Calu3 (cell line): Measurements from ENCODE around the gene TSHZ3. TPM values are rescaled to one million over a fixed set of nuclear protein-coding genes. Genes with fewer than 3 reads are reported as not detected.

ENCODE experiments used
- BruUV-seq: library from RNA; stranded (reverse); fragments of 400-500 nt; replicated peaks from 2 replicates; lab custom pipeline; 2021; lab: Mats Ljungman, UMichigan
- CTCF ChIA-PET: fragments of 300-600 bp; sonication (Branson Sonifier 250); formaldehyde crosslinking; loops from one replicate; lab custom pipeline; 2022; ENCODE audit warnings: antibody characterized with exemption; lab: Charles Lee
- DNase-seq: peaks from one replicate; pipeline ENCODE4 v3.0.0; 2022
- H3K27ac Mint-ChIP-seq: one replicate; pipeline ENCODE4 v1.8.0; 2022; ENCODE audit warnings: mixed read lengths; ENCODE audit not compliant: unreplicated experiment
- H3K27me3 Mint-ChIP-seq: one replicate; pipeline ENCODE4 v1.8.0; 2022; ENCODE audit warnings: mixed read lengths; ENCODE audit not compliant: unreplicated experiment
- H3K36me3 Mint-ChIP-seq: one replicate; pipeline ENCODE4 v1.8.0; 2022; ENCODE audit warnings: mild to moderate bottlenecking, moderate library complexity, mixed read lengths; ENCODE audit not compliant: insufficient read depth, unreplicated experiment
- H3K4me1 Mint-ChIP-seq: one replicate; pipeline ENCODE4 v1.8.0; 2022; ENCODE audit warnings: mild to moderate bottlenecking, low read depth, mixed read lengths; ENCODE audit not compliant: unreplicated experiment
- H3K4me3 Mint-ChIP-seq: one replicate; pipeline ENCODE4 v1.8.0; 2022; ENCODE audit warnings: mild to moderate bottlenecking, low read depth, moderate library complexity, mixed read lengths; ENCODE audit not compliant: unreplicated experiment
- H3K9me3 Mint-ChIP-seq: one replicate; pipeline ENCODE4 v1.8.0; 2022; ENCODE audit warnings: low read depth, mixed read lengths; ENCODE audit not compliant: unreplicated experiment
- CTCF ChIP-seq: fragments of 200-600 bp; IDR thresholded peaks from one replicate; pipeline ENCODE4 v1.8.0; 2022; ENCODE audit warnings: antibody characterized with exemption; ENCODE audit not compliant: unreplicated experiment
- intact Hi-C: fragments of 100-400 bp; cut with micrococcal nuclease; formaldehyde crosslinking; loops from one replicate; pipeline ENCODE4 v1.10.0; 2022; ENCODE audit not compliant: unreplicated experiment
- total RNA-seq: library from RNA; stranded (reverse); gene quantifications from 2 replicates; pipeline ENCODE4 v1.2.3, GENCODE V29; 2022

Gene TSHZ3
- total RNA-seq, 1 experiment from 2014 or later = not detected

- no peak overlapping the region for H3K4me3 Mint-ChIP-seq
- no peak for TF ChIP-seq CTCF
- CTCF ChIA-PET = no interaction called here
- no peak overlapping the region for H3K27ac Mint-ChIP-seq
- no peaks in the 10 kb centered on the region for H3K4me1 Mint-ChIP-seq
- no TSS peak for BruUV-seq
- H3K36me3 Mint-ChIP-seq = no peaks in the 10 kb centered on the region
- intact Hi-C loops = no loop called here
- DNase-seq = no peak
- peaks cover 6% of the 10 kb centered on the region for H3K9me3 Mint-ChIP-seq
- H3K27me3 Mint-ChIP-seq = no peaks in the 10 kb centered on the region
Observed at GRCh38 chr19:31315652-31316051, 33.6 kb downstream of the TSHZ3 start.

- no peak overlapping the region for H3K27ac Mint-ChIP-seq
- H3K36me3 Mint-ChIP-seq = no peaks in the 10 kb centered on the region
- no peak for DNase-seq
- no peak for TF ChIP-seq CTCF
- intact Hi-C loops = no loop called here
- peaks cover 6% of the 10 kb centered on the region for H3K9me3 Mint-ChIP-seq
- H3K4me3 Mint-ChIP-seq = no peak overlapping the region
- CTCF ChIA-PET = no interaction called here
- H3K4me1 Mint-ChIP-seq = no peaks in the 10 kb centered on the region
- BruUV-seq = no TSS peak
- H3K27me3 Mint-ChIP-seq = no peaks in the 10 kb centered on the region
Observed at GRCh38 chr19:31314849-31315629, 34.2 kb downstream of the TSHZ3 start.

- Mint-ChIP-seq H3K4me3 (no peak overlapping the region), H3K36me3 (no peaks in the 10 kb centered on the region), H3K27me3 (no peaks in the 10 kb centered on the region), H3K9me3 (peaks cover 6% of the 10 kb centered on the region), H3K27ac (no peak overlapping the region), H3K4me1 (no peaks in the 10 kb centered on the region)
- intact Hi-C loops = no loop called here
- no peak for TF ChIP-seq CTCF
- BruUV-seq = no TSS peak
- CTCF ChIA-PET = no interaction called here
- DNase-seq = no peak
Observed at GRCh38 chr19:31314156-31314555, 35.1 kb downstream of the TSHZ3 start.

GRCh38 chr19:31313291-31314030, 35.8 kb downstream of the TSHZ3 start:
- no TSS peak for BruUV-seq
- DNase-seq = no peak
- TF ChIP-seq CTCF = no peak
- no peaks in the 10 kb centered on the region for H3K27me3 Mint-ChIP-seq
- no peak overlapping the region for H3K4me3 Mint-ChIP-seq
- CTCF ChIA-PET = no interaction called here
- no peak overlapping the region for H3K27ac Mint-ChIP-seq
- intact Hi-C loops = no loop called here
- no peaks in the 10 kb centered on the region for H3K36me3 Mint-ChIP-seq
- H3K9me3 Mint-ChIP-seq = peaks cover 6% of the 10 kb centered on the region
- no peaks in the 10 kb centered on the region for H3K4me1 Mint-ChIP-seq
